Activated CD8-positive, alpha-beta T cell treated with anti-CD3 and anti-CD28 coated beads, Interleukin-2, amount 10 ng/mL, durations not matched to agents 7 days and 5 days (primary cell): ENCODE measurements around the gene ZNF668. TPM values are rescaled to one million over a fixed set of nuclear protein-coding genes. Genes with fewer than 3 reads are reported as not detected.
A peak's percentile ranks its signal among the peaks of the same experiment; 100 is the strongest.

Experiments used
- ATAC-seq: fragments of 150-1000 bp; cut with Tn5 transposase; one replicate; pipeline ENCODE4 v1.10.0; 2021; ENCODE audit warnings: moderate library complexity
- CTCF ChIA-PET: fragments of 350-600 bp; sonication (Branson Sonifier 250); formaldehyde crosslinking; loops from one replicate; lab custom pipeline; 2021; ENCODE audit warnings: antibody characterized with exemption; lab: Charles Lee
- POLR2A ChIA-PET: fragments of 350-600 bp; sonication (Branson Sonifier 250); formaldehyde crosslinking; loops from one replicate; lab custom pipeline; 2021; ENCODE audit warnings: antibody characterized with exemption; lab: Charles Lee
- DNase-seq: peaks from one replicate; pipeline ENCODE4 v3.0.0-alpha.2; 2020
- H3K27ac Mint-ChIP-seq: one replicate; pipeline ENCODE4 v1.8.0; 2021; ENCODE audit warnings: mild to moderate bottlenecking, mixed read lengths
- H3K27me3 Mint-ChIP-seq: one replicate; pipeline ENCODE4 v1.8.0; 2021; ENCODE audit warnings: low read depth, mixed read lengths
- H3K36me3 Mint-ChIP-seq: one replicate; pipeline ENCODE4 v1.8.0; 2021; ENCODE audit warnings: low read depth, mixed read lengths
- H3K4me1 Mint-ChIP-seq: one replicate; pipeline ENCODE4 v1.8.0; 2021; ENCODE audit warnings: low read depth, mixed read lengths
- H3K4me3 Mint-ChIP-seq: one replicate; pipeline ENCODE4 v1.8.0; 2021; ENCODE audit warnings: mild to moderate bottlenecking, mixed read lengths
- H3K9me3 Mint-ChIP-seq: one replicate; pipeline ENCODE4 v1.8.0; 2022; ENCODE audit warnings: mixed read lengths; ENCODE audit not compliant: insufficient read depth
- total RNA-seq, 2 experiments: library from RNA; stranded (reverse); gene quantifications; one replicate each; pipeline ENCODE4 v1.2.3, GENCODE V29; 2021

ZNF668 gene
- total RNA-seq, 2 experiments from 2014 or later = 20.8 to 22.2 TPM

- Mint-ChIP-seq H3K4me1 (peaks cover 67% of the 10 kb centered on the region), H3K4me3 (no peak overlapping the region), H3K27me3 (no peaks in the 10 kb centered on the region), H3K27ac (no peak overlapping the region), H3K9me3 (no peaks in the 10 kb centered on the region), H3K36me3 (peaks cover 36% of the 10 kb centered on the region)
- ChIA-PET POLR2A (no interaction called here), CTCF (interaction anchor here (1.2 to 1.9 kb wide), 4 partner anchors 9 to 316 kb away, joined by 3 to 4 read pairs (median 3); no protein-coding TSS in a partner anchor)
- ATAC-seq (no peak), DNase-seq (no peak)
Observed at GRCh38 chr16:31067342-31067741, 6.7 kb downstream of the ZNF668 start.

GRCh38 chr16:31064882-31065461, 9.1 kb downstream of the ZNF668 start:
- CTCF ChIA-PET = interaction anchor here (0.6 to 1.6 kb wide), 7 partner anchors 9 to 250 kb away, joined by 3 to 6 read pairs (median 3); partner anchors contain the start of genes HSD3B7, ZNF646 and ZNF668
- Mint-ChIP-seq H3K27me3 (no peaks in the 10 kb centered on the region), H3K27ac (peak overlapping the region; percentile 89), H3K4me1 (peaks cover 62% of the 10 kb centered on the region), H3K4me3 (peak overlapping the region; percentile 73), H3K36me3 (peaks cover 50% of the 10 kb centered on the region), H3K9me3 (no peaks in the 10 kb centered on the region)
- peak; percentile 53 for ATAC-seq
- POLR2A ChIA-PET = interaction anchor here (2.4 kb wide), 1 partner anchor 9 kb away, joined by 9 read pairs; the partner anchor contains the start of genes ZNF646 and ZNF668
- no peak for DNase-seq

- peaks cover 55% of the 10 kb centered on the region for H3K36me3 Mint-ChIP-seq
- peak overlapping the region; percentile 89 for H3K27ac Mint-ChIP-seq
- peaks cover 57% of the 10 kb centered on the region for H3K4me1 Mint-ChIP-seq
- DNase-seq = peak; percentile 59
- POLR2A ChIA-PET = interaction anchor here (0.6 to 2.4 kb wide), 6 partner anchors 8 to 566 kb away, joined by 3 to 9 read pairs (median 3); partner anchors contain the start of genes ZNF646 and ZNF668
- no peaks in the 10 kb centered on the region for H3K27me3 Mint-ChIP-seq
- H3K4me3 Mint-ChIP-seq = peak overlapping the region; percentile 73
- CTCF ChIA-PET = interaction anchor here (0.6 to 1.3 kb wide), 4 partner anchors 11 to 214 kb away, joined by 3 read pairs; no protein-coding TSS in a partner anchor
- no peaks in the 10 kb centered on the region for H3K9me3 Mint-ChIP-seq
- peak; percentile 70 for ATAC-seq
Observed at GRCh38 chr16:31063843-31064611, 10.0 kb downstream of the ZNF668 start.

GRCh38 chr16:31063495-31063842, 10.6 kb downstream of the ZNF668 start:
- no peaks in the 10 kb centered on the region for H3K9me3 Mint-ChIP-seq
- CTCF ChIA-PET = interaction anchor here (0.7 to 1.3 kb wide), 2 partner anchors 77 to 78 kb away, joined by 3 read pairs; no protein-coding TSS in a partner anchor
- no peak for DNase-seq
- POLR2A ChIA-PET = interaction anchor here (0.6 to 1.4 kb wide), 4 partner anchors 8 to 114 kb away, joined by 3 to 7 read pairs (median 3); partner anchors contain the start of genes ZNF646 and ZNF668
- peaks cover 54% of the 10 kb centered on the region for H3K4me1 Mint-ChIP-seq
- ATAC-seq = no peak
- peaks cover 55% of the 10 kb centered on the region for H3K36me3 Mint-ChIP-seq
- H3K27me3 Mint-ChIP-seq = no peaks in the 10 kb centered on the region
- peak overlapping the region; percentile 89 for H3K27ac Mint-ChIP-seq
- peak overlapping the region; percentile 73 for H3K4me3 Mint-ChIP-seq

GRCh38 chr16:31061813-31062440, 12.1 kb downstream of the ZNF668 start:
- POLR2A ChIA-PET = interaction anchor here (0.6 kb wide), 1 partner anchor 21 kb away, joined by 3 read pairs; no protein-coding TSS in a partner anchor
- CTCF ChIA-PET = no interaction called here
- no peaks in the 10 kb centered on the region for H3K27me3 Mint-ChIP-seq
- H3K9me3 Mint-ChIP-seq = no peaks in the 10 kb centered on the region
- H3K4me1 Mint-ChIP-seq = peaks cover 46% of the 10 kb centered on the region
- no peak overlapping the region for H3K4me3 Mint-ChIP-seq
- no peak overlapping the region for H3K27ac Mint-ChIP-seq
- peaks cover 56% of the 10 kb centered on the region for H3K36me3 Mint-ChIP-seq
- ATAC-seq (no peak), DNase-seq (no peak)

GRCh38 chr16:31061126-31061812, 12.8 kb downstream of the ZNF668 start:
- H3K9me3 Mint-ChIP-seq = no peaks in the 10 kb centered on the region
- H3K4me1 Mint-ChIP-seq = peaks cover 41% of the 10 kb centered on the region
- ATAC-seq (no peak), DNase-seq (no peak)
- ChIA-PET CTCF (interaction anchor here (1.2 kb wide), 1 partner anchor 13 kb away, joined by 3 read pairs; the partner anchor contains the start of genes ZNF646 and ZNF668), POLR2A (no interaction called here)
- no peak overlapping the region for H3K4me3 Mint-ChIP-seq
- H3K27me3 Mint-ChIP-seq = no peaks in the 10 kb centered on the region
- no peak overlapping the region for H3K27ac Mint-ChIP-seq
- H3K36me3 Mint-ChIP-seq = peaks cover 54% of the 10 kb centered on the region

- ChIA-PET CTCF (no interaction called here), POLR2A (interaction anchor here (1.0 kb wide), 1 partner anchor 11 kb away, joined by 3 read pairs; no protein-coding TSS in a partner anchor)
- Mint-ChIP-seq H3K9me3 (no peaks in the 10 kb centered on the region), H3K4me3 (no peak overlapping the region), H3K27me3 (no peaks in the 10 kb centered on the region), H3K36me3 (peaks cover 20% of the 10 kb centered on the region), H3K27ac (no peak overlapping the region), H3K4me1 (peaks cover 13% of the 10 kb centered on the region)
- no peak for ATAC-seq
- DNase-seq = no peak
Observed at GRCh38 chr16:31055613-31056012, 18.4 kb downstream of the ZNF668 start.

GRCh38 chr16:31052114-31052513, 21.9 kb downstream of the ZNF668 start:
- Mint-ChIP-seq H3K36me3 (peaks cover 7% of the 10 kb centered on the region), H3K4me1 (peaks cover 12% of the 10 kb centered on the region), H3K27ac (no peak overlapping the region), H3K27me3 (no peaks in the 10 kb centered on the region), H3K9me3 (no peaks in the 10 kb centered on the region), H3K4me3 (no peak overlapping the region)
- ChIA-PET POLR2A (interaction anchor here (0.6 kb wide), 1 partner anchor 91 kb away, joined by 3 read pairs; no protein-coding TSS in a partner anchor), CTCF (no interaction called here)
- no peak for ATAC-seq
- no peak for DNase-seq

GRCh38 chr16:31050280-31051030, 23.6 kb downstream of the ZNF668 start:
- peaks cover 12% of the 10 kb centered on the region for H3K4me1 Mint-ChIP-seq
- CTCF ChIA-PET = interaction anchor here (0.9 to 1.0 kb wide), 2 partner anchors 9 to 66 kb away, joined by 3 read pairs; no protein-coding TSS in a partner anchor
- no peaks in the 10 kb centered on the region for H3K9me3 Mint-ChIP-seq
- DNase-seq (no peak), ATAC-seq (no peak)
- no peak overlapping the region for H3K27ac Mint-ChIP-seq
- H3K27me3 Mint-ChIP-seq = no peaks in the 10 kb centered on the region
- peaks cover 2% of the 10 kb centered on the region for H3K36me3 Mint-ChIP-seq
- POLR2A ChIA-PET = interaction anchor here (0.7 to 0.9 kb wide), 2 partner anchors 22 to 92 kb away, joined by 3 to 6 read pairs; no protein-coding TSS in a partner anchor
- H3K4me3 Mint-ChIP-seq = no peak overlapping the region

GRCh38 chr16:31043898-31044481, 30.1 kb downstream of the ZNF668 start:
- POLR2A ChIA-PET = interaction anchor here (1.1 kb wide), 1 partner anchor 11 kb away, joined by 3 read pairs; no protein-coding TSS in a partner anchor
- no peak for DNase-seq

More at GRCh38 chr16:31043898-31044481, 30.1 kb downstream of the ZNF668 start:
- no peaks in the 10 kb centered on the region for H3K4me1 Mint-ChIP-seq
- peaks cover 17% of the 10 kb centered on the region for H3K36me3 Mint-ChIP-seq
- no peak for ATAC-seq
- H3K27me3 Mint-ChIP-seq = no peaks in the 10 kb centered on the region
- no peak overlapping the region for H3K27ac Mint-ChIP-seq
- CTCF ChIA-PET = no interaction called here
- no peak overlapping the region for H3K4me3 Mint-ChIP-seq
- H3K9me3 Mint-ChIP-seq = no peaks in the 10 kb centered on the region
